ENCODE results near the gene CCDC102B. TPM values are rescaled to one million over a fixed set of nuclear protein-coding genes. Genes with fewer than 3 reads are reported as not detected.
"Not testable (repeated sequence)": the region's sequence is repeated elsewhere in the genome, so short reads cannot be mapped to it uniquely, and the experiment has no call there.

The CCDC102B gene
- 1 to 10 TPM; 2.8 to 7.0 (median 6.2) TPM for polyA plus RNA-seq

GRCh38 chr18:68797871-68798270 lies at the start of gene CCDC102B:
CCDC102B (plus strand) TSS chr18:68798080; CDS start chr18:68836764, 38,684 bp downstream.
- Mint-ChIP-seq H3K27me3 (ENCODE audit: low read depth in 3 of 3) (no peaks in the 10 kb centered on the region), H3K4me1 (no peaks in the 10 kb centered on the region), H3K9me3 (peaks cover 0 to 14% (median 0%) of the 10 kb centered on the region in 6 donors), H3K4me3 (no peak within 1 kb of the TSS), H3K27ac (no peak within 1 kb of the TSS), H3K36me3 (peaks cover 0 to 3% (median 0%) of the 10 kb centered on the region in 3 donors)
- no peak for DNase-seq

DNA sequence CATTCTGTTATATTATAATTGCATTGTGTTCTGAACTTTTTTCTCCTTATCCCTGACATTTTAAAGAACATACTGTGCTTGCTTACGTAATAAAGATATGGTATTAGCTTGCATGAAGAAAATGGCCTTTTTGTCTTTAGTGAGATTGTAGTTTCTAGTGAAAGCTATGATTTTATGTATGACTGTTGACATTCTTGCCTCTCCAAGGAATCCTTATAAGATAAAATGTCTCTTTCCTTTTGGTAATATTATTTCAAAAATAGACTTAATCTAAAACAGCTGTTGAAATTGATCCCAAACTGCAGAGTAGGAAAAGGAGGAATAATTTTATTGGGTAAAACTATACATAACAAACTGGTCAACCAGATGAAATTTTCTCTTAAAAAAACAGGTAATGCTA lies 40.8 kb upstream of the CCDC102B start:
- Mint-ChIP-seq H3K27me3 (ENCODE audit: low read depth in 3 of 3) (no peaks in the 10 kb centered on the region), H3K9me3 (peaks cover 3 to 11% (median 4%) of the 10 kb centered on the region in 6 donors)

DNA sequence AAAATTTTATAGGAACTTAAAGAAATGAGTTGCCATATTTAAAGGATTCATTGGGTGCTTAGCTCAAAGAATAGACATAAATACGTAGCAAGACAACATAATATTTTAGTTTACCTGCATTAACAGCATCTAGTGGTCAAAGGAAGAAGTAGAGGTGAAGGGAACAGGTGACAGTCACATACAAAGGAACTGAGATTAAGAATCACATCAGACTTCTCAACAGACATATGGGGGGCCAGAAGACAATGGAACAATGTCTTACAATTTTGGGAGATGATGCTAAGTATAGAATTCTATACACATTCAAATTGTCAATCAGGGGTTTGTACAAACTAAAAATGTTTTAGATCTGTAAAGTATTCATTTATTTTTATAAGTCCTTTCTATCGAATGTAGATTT lies 38.6 kb upstream of the CCDC102B start:
- no peaks in the 10 kb centered on the region for H3K27me3 Mint-ChIP-seq (ENCODE audit: low read depth in 3 of 3)
- no peak overlapping the region for H3K27ac Mint-ChIP-seq
- H3K4me1 Mint-ChIP-seq, result no peaks in the 10 kb centered on the region
- no peak overlapping the region for H3K4me3 Mint-ChIP-seq
- peaks cover 1 to 11% (median 4%) of the 10 kb centered on the region in 6 donors for H3K9me3 Mint-ChIP-seq
- H3K36me3 Mint-ChIP-seq, result no peaks in the 10 kb centered on the region
- DNase-seq, result no peak

More for the DNA sequence above, 40.8 kb upstream of the CCDC102B start:
- Mint-ChIP-seq H3K4me1 (no peaks in the 10 kb centered on the region), H3K27ac (no peak overlapping the region), H3K4me3 (no peak overlapping the region), H3K36me3 (peaks cover 0 to 4% (median 0%) of the 10 kb centered on the region in 3 donors)
- no peak for DNase-seq

GRCh38 chr18:68763083-68763482 lies 34.8 kb upstream of the CCDC102B start:
- no peaks in the 10 kb centered on the region for H3K27me3 Mint-ChIP-seq (ENCODE audit: low read depth in 3 of 3)
- H3K4me1 Mint-ChIP-seq, result no peaks in the 10 kb centered on the region
- peaks cover 0 to 11% (median 4%) of the 10 kb centered on the region in 6 donors for H3K9me3 Mint-ChIP-seq
- H3K27ac Mint-ChIP-seq, result no peak overlapping the region
- no peak for DNase-seq
- no peaks in the 10 kb centered on the region for H3K36me3 Mint-ChIP-seq
- no peak overlapping the region for H3K4me3 Mint-ChIP-seq

DNA sequence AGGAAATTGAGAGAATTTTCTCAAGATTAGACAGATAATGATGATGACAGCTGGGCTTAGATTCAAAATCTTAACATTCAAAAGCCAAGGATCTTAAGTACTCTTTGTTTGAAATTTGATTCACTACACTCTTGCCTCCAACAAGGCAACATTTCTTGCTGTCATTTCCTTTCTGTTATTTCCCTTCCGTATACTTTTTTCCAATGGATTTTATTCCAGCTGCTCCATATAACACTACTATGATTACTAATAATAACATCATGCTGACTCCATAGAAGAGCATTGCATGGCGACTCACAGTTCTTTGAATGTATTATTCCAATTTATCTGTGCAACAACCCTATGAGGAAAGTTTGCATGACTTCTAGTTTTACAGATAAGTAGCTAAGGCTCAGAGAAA lies 33.9 kb upstream of the CCDC102B start:
- peaks cover under 1 to 5% (median 1%) of the 10 kb centered on the region in 6 donors for H3K9me3 Mint-ChIP-seq
- no peaks in the 10 kb centered on the region for H3K4me1 Mint-ChIP-seq
- no peaks in the 10 kb centered on the region for H3K36me3 Mint-ChIP-seq
- no peak for DNase-seq
- no peaks in the 10 kb centered on the region for H3K27me3 Mint-ChIP-seq (ENCODE audit: low read depth in 3 of 3)
- no peak overlapping the region for H3K4me3 Mint-ChIP-seq
- H3K27ac Mint-ChIP-seq, result no peak overlapping the region

DNA sequence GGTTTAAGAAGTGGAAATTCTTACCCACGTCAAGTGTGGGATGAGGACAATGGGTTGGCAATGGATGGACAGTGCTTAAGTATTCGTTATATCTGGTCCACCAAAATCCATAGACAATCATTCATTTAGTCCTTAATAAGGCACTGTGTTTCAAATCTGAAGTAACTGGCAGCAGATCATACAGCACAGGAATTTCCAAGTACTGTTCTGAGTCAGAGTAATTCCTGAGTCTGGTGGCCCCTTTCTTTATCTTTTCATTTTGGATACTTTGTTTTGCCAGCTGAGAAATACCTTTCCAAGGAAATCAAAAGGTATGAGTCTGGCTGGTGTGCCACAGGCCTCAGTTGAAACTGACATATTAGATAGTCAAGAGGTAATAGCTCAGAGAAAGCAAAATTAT lies 31.4 kb upstream of the CCDC102B start:
- Mint-ChIP-seq H3K4me3 (no peak overlapping the region), H3K9me3 (peaks cover 0 to 1% (median 0%) of the 10 kb centered on the region in 6 donors), H3K27me3 (ENCODE audit: low read depth in 3 of 3) (peaks cover 0 to 1% (median 0%) of the 10 kb centered on the region in 3 donors), H3K36me3 (no peaks in the 10 kb centered on the region), H3K4me1 (no peaks in the 10 kb centered on the region), H3K27ac (no peak overlapping the region)
- DNase-seq, result no peak

DNA sequence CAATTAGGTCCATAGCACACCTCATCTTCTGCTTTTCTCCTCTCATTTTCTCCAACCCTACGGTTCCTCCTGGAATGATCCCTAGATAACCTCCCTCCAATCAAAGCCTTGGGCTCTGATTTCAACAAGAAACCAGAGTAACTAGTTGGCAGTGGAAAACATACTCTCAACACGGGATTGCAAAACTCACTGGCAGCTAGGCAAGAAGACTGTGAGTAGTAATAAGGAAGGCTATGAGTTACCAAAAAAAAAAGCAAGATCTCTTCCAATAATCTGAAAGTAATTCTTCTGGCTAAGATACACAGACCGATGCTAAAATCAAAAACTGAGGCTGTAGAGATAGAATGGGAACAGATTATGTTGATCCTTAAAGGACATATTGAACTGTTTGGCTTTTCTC lies 28.4 kb upstream of the CCDC102B start:
- H3K27me3 Mint-ChIP-seq (ENCODE audit: low read depth in 3 of 3), result peaks cover 0 to 3% (median 0%) of the 10 kb centered on the region in 3 donors
- H3K4me3 Mint-ChIP-seq, result no peak overlapping the region
- H3K9me3 Mint-ChIP-seq, result peaks cover 0 to 1% (median 0%) of the 10 kb centered on the region in 6 donors
- no peak overlapping the region for H3K27ac Mint-ChIP-seq
- no peak for DNase-seq
- no peaks in the 10 kb centered on the region for H3K36me3 Mint-ChIP-seq
- H3K4me1 Mint-ChIP-seq, result no peaks in the 10 kb centered on the region

DNA sequence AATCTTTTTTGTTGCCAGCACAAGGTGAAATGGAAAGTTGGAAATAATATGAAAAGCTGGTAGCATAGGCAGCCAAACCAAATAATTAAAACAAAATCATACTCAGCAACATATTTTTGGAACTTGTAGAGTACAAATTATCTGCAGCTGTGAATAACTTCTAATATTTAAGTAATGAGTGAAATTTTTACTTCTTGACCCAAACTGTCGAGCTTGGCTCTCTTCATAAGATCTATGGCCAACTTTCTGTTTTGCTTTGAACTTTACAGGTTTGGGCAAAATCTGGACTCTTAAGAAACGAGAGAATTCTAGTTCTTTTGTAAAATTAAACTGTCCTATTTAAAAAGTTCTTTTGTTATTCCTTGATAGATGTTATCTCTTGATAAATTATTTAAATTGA lies 25.6 kb upstream of the CCDC102B start:
- H3K27me3 Mint-ChIP-seq (ENCODE audit: low read depth in 3 of 3), result peaks cover 0 to 3% (median 0%) of the 10 kb centered on the region in 3 donors
- no peak for DNase-seq
- H3K9me3 Mint-ChIP-seq, result peaks cover 0 to 2% (median 0%) of the 10 kb centered on the region in 6 donors
- H3K4me3 Mint-ChIP-seq, result no peak overlapping the region
- no peak overlapping the region for H3K27ac Mint-ChIP-seq
- no peaks in the 10 kb centered on the region for H3K36me3 Mint-ChIP-seq
- no peaks in the 10 kb centered on the region for H3K4me1 Mint-ChIP-seq

DNA sequence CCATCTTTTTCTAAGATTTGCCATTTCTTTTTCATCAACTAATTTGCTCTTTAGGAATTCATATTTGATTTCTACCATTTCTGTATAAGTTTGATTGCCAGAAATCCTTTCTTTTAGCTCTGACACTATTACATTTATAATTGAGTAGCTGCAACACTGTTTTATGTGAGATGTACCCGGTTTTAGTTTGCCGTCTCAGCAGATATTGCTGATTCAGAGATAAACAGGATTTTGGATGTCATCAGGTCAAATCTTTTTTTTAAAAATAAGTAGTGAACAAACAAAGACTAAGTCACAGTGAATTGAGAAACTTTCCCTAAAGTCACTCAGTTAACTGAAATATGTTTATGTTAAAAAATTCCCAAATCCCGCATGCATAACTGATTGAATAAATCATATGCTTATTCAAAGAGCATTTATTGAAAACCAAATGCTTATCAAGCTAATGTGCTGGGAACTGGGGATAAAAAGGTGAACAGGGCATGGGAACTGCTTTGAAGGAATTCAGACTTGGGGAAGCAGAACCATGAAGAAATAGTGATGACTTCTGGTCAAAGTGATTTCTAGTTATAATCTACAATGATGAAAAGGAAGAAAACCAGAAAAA lies 19.5 kb upstream of the CCDC102B start:
- no peaks in the 10 kb centered on the region for H3K4me1 Mint-ChIP-seq
- no peak overlapping the region for H3K27ac Mint-ChIP-seq
- peaks cover 0 to 4% (median 0%) of the 10 kb centered on the region in 6 donors for H3K9me3 Mint-ChIP-seq
- H3K27me3 Mint-ChIP-seq (ENCODE audit: low read depth in 3 of 3), result no peaks in the 10 kb centered on the region
- DNase-seq, result no peak
- H3K4me3 Mint-ChIP-seq, result no peak overlapping the region
- H3K36me3 Mint-ChIP-seq, result no peaks in the 10 kb centered on the region

DNA sequence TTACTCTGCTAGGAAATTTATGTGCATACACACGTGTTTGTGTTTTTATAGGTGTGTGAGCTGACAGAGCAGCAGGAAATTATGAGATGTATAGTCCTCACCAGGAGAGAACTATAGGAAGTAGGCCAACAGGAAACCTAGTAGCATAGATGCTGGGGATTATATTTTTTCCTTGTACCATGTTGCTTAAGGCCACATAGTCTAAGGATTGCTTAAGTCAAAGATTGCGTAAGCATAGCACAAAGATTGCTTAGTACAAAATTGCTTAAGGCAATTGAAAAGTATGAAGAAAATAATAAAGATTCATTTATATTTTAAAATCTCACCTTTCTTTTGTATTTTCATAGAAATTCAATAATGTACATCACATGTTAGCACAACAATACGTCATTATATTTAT lies 18.7 kb upstream of the CCDC102B start:
- DNase-seq, result no peak
- peaks cover 0 to 7% (median 1%) of the 10 kb centered on the region in 6 donors for H3K9me3 Mint-ChIP-seq
- no peaks in the 10 kb centered on the region for H3K27me3 Mint-ChIP-seq (ENCODE audit: low read depth in 3 of 3)
- H3K4me1 Mint-ChIP-seq, result no peaks in the 10 kb centered on the region
- H3K27ac Mint-ChIP-seq, result no peak overlapping the region
- H3K36me3 Mint-ChIP-seq, result no peaks in the 10 kb centered on the region
- no peak overlapping the region for H3K4me3 Mint-ChIP-seq

DNA sequence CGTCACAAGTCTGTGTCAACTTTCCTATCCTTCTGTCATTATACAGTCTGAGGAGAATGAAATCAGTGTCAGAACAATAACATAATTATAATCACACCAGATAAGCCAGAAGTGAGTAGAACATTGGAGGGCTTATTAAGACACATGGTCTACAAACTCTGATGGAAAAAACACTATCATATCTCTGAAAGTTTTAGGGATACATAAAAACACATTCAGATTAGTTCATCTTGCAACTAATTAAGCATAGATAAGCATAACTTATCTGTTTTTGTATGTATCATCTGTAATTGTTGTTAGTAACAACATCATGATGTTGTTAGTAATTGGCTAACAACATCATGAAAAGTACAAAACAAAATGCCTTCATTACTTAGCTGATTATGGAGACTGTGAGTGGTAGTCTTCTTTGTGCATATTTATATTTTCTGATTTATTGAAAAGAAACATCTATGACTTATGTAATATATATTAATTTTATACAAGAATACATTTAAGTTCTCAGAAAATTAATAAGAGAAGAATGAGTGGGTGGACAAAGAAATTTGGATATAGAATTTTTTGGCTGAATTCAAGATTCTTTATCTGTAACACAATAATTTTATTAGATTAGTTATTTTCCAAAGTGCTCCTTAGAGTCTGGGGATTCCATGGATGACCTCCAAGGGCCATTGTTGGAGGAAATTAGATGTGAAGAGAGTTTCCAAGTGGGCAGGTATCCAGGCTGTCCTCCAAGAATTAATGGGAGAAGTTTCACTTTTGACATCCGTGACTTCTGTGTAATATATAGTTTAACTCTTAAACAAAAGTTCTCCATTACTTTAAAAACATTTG lies 16.9 kb upstream of the CCDC102B start:
- Mint-ChIP-seq H3K27me3 (ENCODE audit: low read depth in 3 of 3) (no peaks in the 10 kb centered on the region), H3K36me3 (no peaks in the 10 kb centered on the region), H3K9me3 (peaks cover 0 to 7% (median 1%) of the 10 kb centered on the region in 6 donors), H3K4me3 (no peak overlapping the region), H3K4me1 (no peaks in the 10 kb centered on the region), H3K27ac (no peak overlapping the region)
- DNase-seq, result no peak

- Mint-ChIP-seq H3K27ac (no peak overlapping the region), H3K4me3 (no peak overlapping the region), H3K36me3 (no peaks in the 10 kb centered on the region), H3K27me3 (ENCODE audit: low read depth in 3 of 3) (no peaks in the 10 kb centered on the region), H3K4me1 (no peaks in the 10 kb centered on the region), H3K9me3 (peaks cover 0 to 5% (median 2%) of the 10 kb centered on the region in 6 donors)
- DNase-seq, result no peak
Measured at GRCh38 chr18:68783506-68783905, 14.4 kb upstream of the CCDC102B start.

DNA sequence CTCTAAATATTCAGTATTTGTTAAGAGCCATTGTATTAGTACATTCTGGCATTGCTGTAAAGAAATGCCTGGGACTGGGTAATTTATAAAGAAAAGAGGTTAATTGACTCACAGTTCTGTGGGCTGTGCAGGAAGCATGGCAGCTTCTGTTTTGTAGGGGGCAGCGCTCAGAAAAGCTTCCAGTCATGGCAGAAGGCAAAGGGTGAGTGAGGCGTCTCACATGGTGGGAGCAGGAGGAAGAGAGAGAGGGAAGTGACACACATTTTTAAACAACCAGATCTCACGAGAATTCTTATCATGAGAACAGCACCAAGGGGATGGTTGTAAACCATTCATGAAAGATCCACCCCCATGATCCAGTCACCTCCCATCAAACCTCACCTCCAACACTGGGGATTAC lies 13.8 kb upstream of the CCDC102B start:
- Mint-ChIP-seq H3K9me3 (peaks cover 0 to 5% (median 2%) of the 10 kb centered on the region in 6 donors), H3K27me3 (ENCODE audit: low read depth in 3 of 3) (no peaks in the 10 kb centered on the region), H3K36me3 (no peaks in the 10 kb centered on the region), H3K27ac (no peak overlapping the region), H3K4me1 (no peaks in the 10 kb centered on the region), H3K4me3 (no peak overlapping the region)
- no peak for DNase-seq

DNA sequence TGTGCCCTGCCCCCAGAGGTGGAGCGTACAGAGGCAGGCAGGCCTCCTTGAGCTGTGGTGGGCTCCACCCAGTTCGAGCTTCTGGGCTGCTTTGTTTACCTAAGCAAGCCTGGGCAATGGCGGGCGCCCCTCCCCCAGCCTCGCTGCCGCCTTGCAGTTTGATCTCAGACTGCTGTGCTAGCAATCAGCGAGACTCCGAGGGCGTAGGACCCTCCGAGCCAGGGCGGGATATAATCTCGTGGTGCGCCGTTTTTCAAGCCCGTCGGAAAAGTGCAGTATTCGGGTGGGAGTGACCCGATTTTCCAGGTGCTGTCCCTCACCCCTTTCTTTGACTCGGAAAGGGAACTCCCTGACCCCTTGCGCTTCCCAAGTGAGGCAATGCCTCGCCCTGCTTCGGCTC lies 7.6 kb upstream of the CCDC102B start:
- not testable (repeated sequence) for H3K4me3 Mint-ChIP-seq; H3K4me1 Mint-ChIP-seq; DNase-seq; H3K27ac Mint-ChIP-seq; H3K9me3 Mint-ChIP-seq; H3K27me3 Mint-ChIP-seq (ENCODE audit: low read depth in 3 of 3); H3K36me3 Mint-ChIP-seq
